H1 (cell line): ENCODE measurements around the gene TMEM150B. TPM values are rescaled to one million over a fixed set of nuclear protein-coding genes. Genes with fewer than 3 reads are reported as not detected.
A peak's percentile ranks its signal among the peaks of the same experiment; 100 is the strongest.

ENCODE experiments used
- CTCF ChIA-PET: fragments of 300-600 bp; sonication (Branson Sonifier 250); formaldehyde crosslinking; loops from one replicate; lab custom pipeline; 2021; ENCODE audit not compliant: partially characterized antibody; lab: Charles Lee
- POLR2A ChIA-PET: fragments of 300-600 bp; sonication (Branson Sonifier 250); formaldehyde crosslinking; loops from one replicate; lab custom pipeline; 2021; ENCODE audit warnings: inconsistent platforms; ENCODE audit not compliant: partially characterized antibody; lab: Charles Lee
- DNase-seq, 2 experiments: peaks; one replicate each; pipeline versions ENCODE4 v3.0.0 to v3.0.0-alpha.2; 2010 to 2022; ENCODE audit warnings: low spot score in 2 of 2, low read depth in 1 of 2, mixed read lengths in 1 of 2
- FAIRE-seq: peaks from 2 replicates; lab custom pipeline; 2011; peaks lifted over from hg19 to GRCh38; lab: Jason Lieb, UNC
- H2AFZ ChIP-seq: 2 replicates; pipeline ENCODE4 v1.8.1; 2012; ENCODE audit warnings: low read length, inconsistent platforms
- H2AK5ac ChIP-seq: 2 replicates; pipeline ENCODE4 v1.6.1; 2013; ENCODE audit warnings: low read depth, low read length
- H2BK120ac ChIP-seq: replicated peaks from 2 replicates; pipeline ENCODE3; 2013; ENCODE audit warnings: low read depth, low read length, inconsistent platforms
- H2BK12ac ChIP-seq: 2 replicates; pipeline ENCODE4 v1.6.1; 2013; ENCODE audit warnings: low read depth, low read length
- H2BK15ac ChIP-seq: 2 replicates; pipeline ENCODE4 v1.6.1; 2013; ENCODE audit warnings: low read length
- H2BK20ac ChIP-seq: 2 replicates; pipeline ENCODE4 v1.6.1; 2013; ENCODE audit warnings: low read length
- H2BK5ac ChIP-seq: 2 replicates; pipeline ENCODE4 v1.6.1; 2013; ENCODE audit warnings: low read depth, low read length
- H3K14ac ChIP-seq: 2 replicates; pipeline ENCODE4 v1.6.1; 2013; ENCODE audit warnings: inconsistent platforms; ENCODE audit not compliant: insufficient read length
- H3K18ac ChIP-seq: 2 replicates; pipeline ENCODE4 v1.6.1; 2013; ENCODE audit warnings: low read length; ENCODE audit errors: extremely low read depth
- H3K23ac ChIP-seq: 2 replicates; pipeline ENCODE4 v1.6.1; 2013; ENCODE audit warnings: inconsistent platforms; ENCODE audit not compliant: insufficient read length
- H3K23me2 ChIP-seq: 2 replicates; pipeline ENCODE4 v1.6.1; 2013; ENCODE audit warnings: low read depth, low read length
- H3K27ac ChIP-seq: 2 replicates; pipeline ENCODE4 v1.6.1; 2011; ENCODE audit warnings: low read depth, low read length, inconsistent platforms
- H3K27me3 ChIP-seq, 4 experiments: replicated peaks in 1 of 4; 1 replicate in 1 of 4; 2 replicates in 3 of 4; pipeline versions ENCODE4 v1.6.1 to v1.8.1; 2011 to 2013; ENCODE audit warnings: low read length in 3 of 4, mild to moderate bottlenecking in 3 of 4, inconsistent platforms in 2 of 4, mixed read lengths in 2 of 4, moderate library complexity in 1 of 4; ENCODE audit not compliant: control insufficient read depth in 3 of 4, insufficient read depth in 3 of 4; ENCODE audit errors: extremely low read depth in 1 of 4
- H3K36me3 ChIP-seq, 4 experiments: 2 replicates each; pipeline versions ENCODE4 v1.6.1 to v1.8.1; 2011 to 2013; ENCODE audit warnings: mild to moderate bottlenecking in 4 of 4, low read length in 3 of 4, moderate library complexity in 2 of 4, control low read depth in 1 of 4, inconsistent platforms in 1 of 4; ENCODE audit not compliant: insufficient read depth in 4 of 4, control insufficient read depth in 2 of 4
- H3K4ac ChIP-seq: replicated peaks from 2 replicates; pipeline ENCODE3; 2013; ENCODE audit warnings: low read length, low read depth, mixed read lengths, inconsistent platforms; ENCODE audit not compliant: insufficient read length
- H3K4me1 ChIP-seq, 4 experiments: replicated peaks in 1 of 4; 1 replicate in 1 of 4; 2 replicates in 3 of 4; pipeline versions ENCODE4 v1.6.1 to v1.8.1; 2011 to 2013; ENCODE audit warnings: low read length in 3 of 4, inconsistent platforms in 2 of 4, mixed read lengths in 1 of 4; ENCODE audit not compliant: insufficient read depth in 4 of 4, control insufficient read depth in 3 of 4
- H3K4me2 ChIP-seq, 2 experiments: 2 replicates each; pipeline versions ENCODE4 v1.6.1 to v1.8.1; 2011 to 2013; ENCODE audit warnings: low read depth in 2 of 2, low read length in 2 of 2, control low read depth in 1 of 2, inconsistent platforms in 1 of 2, mild to moderate bottlenecking in 1 of 2; ENCODE audit not compliant: insufficient read depth in 1 of 2
- H3K4me3 ChIP-seq, 4 experiments: fragments of 200-600, 300-600 bp in 1 of 4; sonication (generic), shearing (Covaris generic), sonication (Bioruptor Twin) in 1 of 4; 2 replicates each; pipeline versions ENCODE4 v1.5.1 to v1.8.1; 2011 to 2016; ENCODE audit warnings: low read length in 4 of 4, low read depth in 3 of 4, control low read depth in 2 of 4, inconsistent platforms in 2 of 4, mild to moderate bottlenecking in 2 of 4, mixed read lengths in 1 of 4, moderate library complexity in 1 of 4; ENCODE audit not compliant: insufficient read depth in 2 of 4; ENCODE audit errors: extremely low read depth in 1 of 4
- H3K56ac ChIP-seq: replicated peaks from 2 replicates; pipeline ENCODE3; 2013; ENCODE audit warnings: low read depth, mild to moderate bottlenecking, mixed read lengths, low read length, inconsistent platforms; ENCODE audit not compliant: insufficient read length
- H3K79me1 ChIP-seq: 2 replicates; pipeline ENCODE4 v1.6.1; 2013; ENCODE audit warnings: low read depth, low read length, control low read depth
- H3K79me2 ChIP-seq, 2 experiments: 2 replicates each; pipeline versions ENCODE4 v1.6.1 to v1.8.1; 2012 to 2013; ENCODE audit warnings: low read length in 2 of 2, mild to moderate bottlenecking in 2 of 2, inconsistent platforms in 1 of 2; ENCODE audit not compliant: insufficient read depth in 2 of 2, control insufficient read depth in 1 of 2
- H3K9ac ChIP-seq, 4 experiments: replicated peaks in 1 of 4; 1 replicate in 1 of 4; 2 replicates in 3 of 4; pipeline versions ENCODE4 v1.6.1 to v1.8.1; 2011 to 2013; ENCODE audit warnings: low read depth in 3 of 4, low read length in 3 of 4, control low read depth in 2 of 4, mild to moderate bottlenecking in 2 of 4, moderate library complexity in 2 of 4, inconsistent platforms in 1 of 4; ENCODE audit errors: extremely low read depth in 1 of 4
- H3K9me3 ChIP-seq, 2 experiments: 2 replicates each; pipeline versions ENCODE4 v1.6.1 to v1.8.1; 2012 to 2013; ENCODE audit warnings: mild to moderate bottlenecking in 2 of 2, moderate library complexity in 2 of 2, control low read depth in 1 of 2, inconsistent platforms in 1 of 2, low read depth in 1 of 2, low read length in 1 of 2, mixed read lengths in 1 of 2; ENCODE audit not compliant: insufficient read depth in 2 of 2
- H4K20me1 ChIP-seq, 2 experiments: replicated peaks in 1 of 2; 2 replicates each; pipeline versions ENCODE3 to v1.8.1; 2011 to 2013; ENCODE audit warnings: inconsistent platforms in 2 of 2, low read length in 2 of 2, mild to moderate bottlenecking in 1 of 2; ENCODE audit not compliant: insufficient read depth in 2 of 2, control insufficient read depth in 1 of 2
- H4K5ac ChIP-seq: 2 replicates; pipeline ENCODE4 v1.6.1; 2013; ENCODE audit warnings: low read length, low read depth, mixed read lengths, inconsistent platforms; ENCODE audit not compliant: insufficient read length
- H4K8ac ChIP-seq: 2 replicates; pipeline ENCODE4 v1.8.0; 2013; ENCODE audit warnings: mild to moderate bottlenecking, moderate library complexity, low read length, inconsistent platforms; ENCODE audit not compliant: insufficient read depth; ENCODE audit errors: extremely low read depth
- H4K91ac ChIP-seq: replicated peaks from 2 replicates; pipeline ENCODE3; 2013; ENCODE audit warnings: low read length, mixed read lengths, inconsistent platforms; ENCODE audit not compliant: insufficient read length
- CTBP2 ChIP-seq: IDR thresholded peaks from 2 replicates; pipeline ENCODE4 v1.7.0; 2011; ENCODE audit warnings: borderline replicate concordance, mild to moderate bottlenecking, moderate library complexity, mixed read lengths, low read length; ENCODE audit not compliant: insufficient read depth, insufficient read length
- POLR2AphosphoS5 ChIP-seq: IDR thresholded peaks from 2 replicates; pipeline ENCODE4 v1.6.1; 2011; ENCODE audit warnings: low read depth, low read length
- SAP30 ChIP-seq: fragments of 300-600 bp; sonication (generic); IDR thresholded peaks from 2 replicates; pipeline ENCODE4 v1.7.1; 2012; ENCODE audit warnings: low read length, moderate library complexity, mild to moderate bottlenecking, inconsistent platforms; ENCODE audit not compliant: insufficient read depth, insufficient replicate concordance
- SIRT6 ChIP-seq: IDR thresholded peaks from one replicate; pipeline ENCODE4 v1.7.1; 2012; ENCODE audit warnings: low read length, inconsistent platforms
- USF2 ChIP-seq: IDR thresholded peaks from 2 replicates; pipeline ENCODE4 v1.6.1; 2011; ENCODE audit warnings: low read length, improper control_type of control experiment
- WGBS, 2 experiments: shearing (Covaris generic) in 1 of 2; methylation state at CpG; one replicate each; pipeline versions ENCODE4 v1.1.6 to v1.1.7; 2013 to 2015; ENCODE audit warnings: low lambda C conversion rate in 2 of 2, mixed read lengths in 2 of 2, inconsistent platforms in 1 of 2, low coverage in 1 of 2, missing lambda C conversion rate in 1 of 2; ENCODE audit not compliant: insufficient replicate concordance in 2 of 2, insufficient coverage in 1 of 2, insufficient read length in 1 of 2; ENCODE audit errors: extremely low coverage in 1 of 2, missing lambda C conversion rate in 1 of 2; 5-methylcytosine and 5-hydroxymethylcytosine counted together
- polyA plus RNA-seq, 7 experiments: library from polyadenylated mRNA; depleted of rRNA in 3 of 7; stranded (reverse) in 5 of 7; unstranded in 2 of 7; fragments of >200 nt in 5 of 7; fragments of 200-250 nt in 2 of 7; gene quantifications; 1 replicate in 5 of 7; 2 replicates in 1 of 7; 4 replicates in 1 of 7; pipeline versions ENCODE4 v1.2.1 to v1.2.3, GENCODE V29; 2011 to 2013; ENCODE audit warnings: missing spikeins in 2 of 7, mixed read lengths in 2 of 7
- total RNA-seq: library from RNA; stranded (reverse); fragmentation: NEBNext Ultra II Directional; extraction: Animal tissue kit (Norgen Biotek cat#: 25700); gene quantifications from 2 replicates; pipeline ENCODE4 v1.2.1, GENCODE V29; 2021

The TMEM150B gene
- total and polyA plus RNA-seq, 2 of the 8 experiments (the other 6 are each of a cell fraction or from before 2014, with no cell fraction given): 0.41 to 0.91 TPM

- no peaks in the 10 kb centered on the region for H3K27me3 ChIP-seq
- peaks cover 2% of the 10 kb centered on the region; the same call in 1 of the 2 replicates for H3K23me2 ChIP-seq
- 0 out of 2 replicates have a peak overlapping the region, but pooled peaks have one; percentile 80 for H2BK12ac ChIP-seq
- 99% methylated on average over 8 of the region's 12 CpGs; no CpG with 5 or more reads in 1 of the 2 experiments for WGBS, 2 experiments
- peak overlapping the region in 1 of 2 experiments; percentile 36; a peak in 1 of 4 replicates for H3K4me2 ChIP-seq
- no peak overlapping the region for H3K4ac ChIP-seq
- no peak overlapping the region for H3K23ac ChIP-seq
- H3K79me1 ChIP-seq: no peaks in the 10 kb centered on the region; the same call in 1 of the 2 replicates
- no peaks in the 10 kb centered on the region for H3K79me2 ChIP-seq
- no peak overlapping the region for H3K9ac ChIP-seq
- H2BK120ac ChIP-seq: no peak overlapping the region
- peaks cover 18 to 41% (median 34%) of the 10 kb centered on the region in 4 experiments for H3K36me3 ChIP-seq
- H3K4me1 ChIP-seq: peaks cover 0 to 8% (median 3%) of the 10 kb centered on the region in 4 experiments; a peak in 3 of 7 replicates
- CTCF ChIA-PET: interaction anchor here (0.6 to 3.9 kb wide), 33 partner anchors 10 to 201 kb away, joined by 3 to 37 read pairs (median 5); partner anchors contain the start of genes GARIN5B, KMT5C, TMEM150B and TMEM190
- H2BK5ac ChIP-seq: no peak overlapping the region
- H3K27ac ChIP-seq: no peak overlapping the region
- H4K91ac ChIP-seq: no peak overlapping the region
- H3K56ac ChIP-seq: no peak overlapping the region
- H4K5ac ChIP-seq: no peak overlapping the region
- no peak for DNase-seq
- H3K18ac ChIP-seq: peak overlapping the region; percentile 83; the same call in 1 of the 2 replicates
- no peak overlapping the region for H2BK15ac ChIP-seq
- H4K20me1 ChIP-seq: peaks cover 0 to 5% of the 10 kb centered on the region in 2 experiments
- no peak overlapping the region for H3K14ac ChIP-seq
- no peaks in the 10 kb centered on the region for H3K9me3 ChIP-seq
- H2AK5ac ChIP-seq: no peak overlapping the region
- FAIRE-seq: no peak
- no peak overlapping the region; a peak in 2 of 8 replicates for H3K4me3 ChIP-seq
- POLR2A ChIA-PET: interaction anchor here (0.9 to 3.8 kb wide), 13 partner anchors 10 to 101 kb away, joined by 3 to 32 read pairs (median 5); partner anchors contain the start of genes KMT5C and TMEM238
- no peak overlapping the region for H4K8ac ChIP-seq
- no peak overlapping the region for H2AFZ ChIP-seq
- no peak overlapping the region for H2BK20ac ChIP-seq
- TF ChIP-seq CTBP2 (no peak), SIRT6 (no peak), USF2 (no peak), SAP30 (no peak), POLR2AphosphoS5 (no peak)
These were observed 22.8 kb downstream of the TMEM150B start for GRCh38 chr19:55302318-55302703.
